WTC11 (cell line): ENCODE results near the gene LYPD6B. TPM values are rescaled to one million over a fixed set of nuclear protein-coding genes. Genes with fewer than 3 reads are reported as not detected.

Experiments
- ATAC-seq: fragments of 200-7000 bp; cut with Tn5 transposase; 2 replicates; pipeline ENCODE4 v1.10.0; 2021; ENCODE audit warnings: mild to moderate bottlenecking, moderate library complexity
- CTCF ChIA-PET: fragments of 300-600 bp; sonication (Branson Sonifier 250); formaldehyde crosslinking; loops from one replicate; lab custom pipeline; 2021; ENCODE audit warnings: antibody characterized with exemption; lab: Charles Lee
- POLR2A ChIA-PET: fragments of 350-600 bp; sonication (Branson Sonifier 250); formaldehyde crosslinking; loops from one replicate; lab custom pipeline; 2021; ENCODE audit warnings: antibody characterized with exemption; lab: Charles Lee
- DNase-seq: peaks from one replicate; pipeline ENCODE4 v3.0.0; 2021; ENCODE audit warnings: low spot score
- H3K27ac Mint-ChIP-seq: 2 replicates; pipeline ENCODE4 v1.8.0; 2021; ENCODE audit warnings: mixed read lengths
- H3K27me3 Mint-ChIP-seq: 2 replicates; pipeline ENCODE4 v1.8.0; 2021; ENCODE audit warnings: low read depth, mild to moderate bottlenecking, moderate library complexity, mixed read lengths
- H3K36me3 Mint-ChIP-seq: 2 replicates; pipeline ENCODE4 v1.8.0; 2021; ENCODE audit warnings: mixed read lengths
- H3K4me1 Mint-ChIP-seq: 2 replicates; pipeline ENCODE4 v1.8.0; 2022; ENCODE audit warnings: mixed read lengths
- H3K4me3 Mint-ChIP-seq: 2 replicates; pipeline ENCODE4 v1.8.0; 2021; ENCODE audit warnings: mild to moderate bottlenecking, moderate library complexity, mixed read lengths
- H3K9me3 Mint-ChIP-seq: 2 replicates; pipeline ENCODE4 v1.8.0; 2021; ENCODE audit warnings: mixed read lengths
- AFF4 ChIP-seq: sonication (generic); formaldehyde crosslinking; IDR thresholded peaks from 2 replicates; pipeline ENCODE4 v1.8.1; 2023; ENCODE audit warnings: mild to moderate bottlenecking, missing genetic modification reagents, borderline replicate concordance
- ATF1 ChIP-seq: sonication (generic); formaldehyde crosslinking; IDR thresholded peaks from 2 replicates; pipeline ENCODE4 v1.8.1; 2023; ENCODE audit warnings: mild to moderate bottlenecking, moderate library complexity, missing genetic modification reagents
- ATF2 ChIP-seq: sonication (generic); formaldehyde crosslinking; IDR thresholded peaks from 2 replicates; pipeline ENCODE4 v1.8.1; 2022; ENCODE audit warnings: low read depth, missing genetic modification reagents, borderline replicate concordance
- CREB1 ChIP-seq: sonication (generic); formaldehyde crosslinking; IDR thresholded peaks from 2 replicates; pipeline ENCODE4 v1.8.0; 2023; ENCODE audit warnings: mild to moderate bottlenecking, missing genetic modification reagents
- E2F5 ChIP-seq: sonication (generic); formaldehyde crosslinking; IDR thresholded peaks from 2 replicates; pipeline ENCODE4 v1.8.1; 2022; ENCODE audit warnings: mild to moderate bottlenecking, moderate library complexity, missing genetic modification reagents
- FOXP1 ChIP-seq: sonication (generic); formaldehyde crosslinking; IDR thresholded peaks from 2 replicates; pipeline ENCODE4 v1.8.0; 2022; ENCODE audit warnings: missing genetic modification reagents, mild to moderate bottlenecking, moderate library complexity, borderline replicate concordance
- GRHL2 ChIP-seq: fragments of 250-450 bp; sonication (Bioruptor Pico); IDR thresholded peaks from 2 replicates; pipeline ENCODE4 v1.8.0; 2022; ENCODE audit warnings: mild to moderate bottlenecking, moderate library complexity; ENCODE audit not compliant: insufficient replicate concordance, severe bottlenecking
- IRF1 ChIP-seq: sonication (generic); formaldehyde crosslinking; IDR thresholded peaks from 2 replicates; pipeline ENCODE4 v1.8.0; 2023; ENCODE audit warnings: missing genetic modification reagents
- IRF2 ChIP-seq: sonication (generic); formaldehyde crosslinking; IDR thresholded peaks from 2 replicates; pipeline ENCODE4 v1.8.0; 2022; ENCODE audit warnings: low read depth, missing genetic modification reagents, borderline replicate concordance
- JUN ChIP-seq: sonication (generic); formaldehyde crosslinking; IDR thresholded peaks from 2 replicates; pipeline ENCODE4 v1.8.0; 2023; ENCODE audit warnings: mild to moderate bottlenecking, missing genetic modification reagents
- MLX ChIP-seq: sonication (generic); formaldehyde crosslinking; IDR thresholded peaks from 2 replicates; pipeline ENCODE4 v1.8.1; 2023; ENCODE audit warnings: mild to moderate bottlenecking, missing genetic modification reagents, moderate library complexity
- NR1H2 ChIP-seq: sonication (generic); formaldehyde crosslinking; IDR thresholded peaks from 2 replicates; pipeline ENCODE4 v1.9.0; 2021; ENCODE audit warnings: mild to moderate bottlenecking, moderate library complexity, missing genetic modification reagents
- PREB ChIP-seq: sonication (generic); formaldehyde crosslinking; IDR thresholded peaks from 2 replicates; pipeline ENCODE4 v1.8.1; 2022; ENCODE audit warnings: mild to moderate bottlenecking, missing genetic modification reagents, moderate library complexity, borderline replicate concordance
- RORB ChIP-seq: fragments of 250-450 bp; sonication (Bioruptor Pico); IDR thresholded peaks from 2 replicates; pipeline ENCODE4 v1.9.0; 2021; ENCODE audit warnings: mild to moderate bottlenecking
- SMAD4 ChIP-seq: sonication (generic); formaldehyde crosslinking; IDR thresholded peaks from 2 replicates; pipeline ENCODE4 v1.8.0; 2022; ENCODE audit warnings: mild to moderate bottlenecking, missing genetic modification reagents
- SP1 ChIP-seq: sonication (generic); formaldehyde crosslinking; conservative IDR thresholded peaks from 2 replicates; pipeline ENCODE4 v1.8.1; 2022; ENCODE audit warnings: missing genetic modification reagents
- TCF7 ChIP-seq: sonication (generic); formaldehyde crosslinking; IDR thresholded peaks from 2 replicates; pipeline ENCODE4 v1.8.0; 2022; ENCODE audit warnings: mild to moderate bottlenecking, low read depth, missing genetic modification reagents, moderate library complexity
- TEAD4 ChIP-seq: sonication (generic); formaldehyde crosslinking; IDR thresholded peaks from 2 replicates; pipeline ENCODE4 v1.8.0; 2022; ENCODE audit warnings: mild to moderate bottlenecking, missing genetic modification reagents
- USF2 ChIP-seq: sonication (generic); formaldehyde crosslinking; IDR thresholded peaks from 2 replicates; pipeline ENCODE4 v1.8.1; 2023; ENCODE audit warnings: mild to moderate bottlenecking, missing genetic modification reagents, moderate library complexity
- ZBTB21 ChIP-seq: sonication (generic); formaldehyde crosslinking; IDR thresholded peaks from 2 replicates; pipeline ENCODE4 v1.8.1; 2023; ENCODE audit warnings: mild to moderate bottlenecking, missing genetic modification reagents, borderline replicate concordance
- ZNF121 ChIP-seq: sonication (generic); formaldehyde crosslinking; IDR thresholded peaks from 2 replicates; pipeline ENCODE4 v1.8.0; 2023; ENCODE audit warnings: missing genetic modification reagents
- ZNF232 ChIP-seq: sonication (generic); formaldehyde crosslinking; IDR thresholded peaks from 2 replicates; pipeline ENCODE4 v1.8.0; 2022; ENCODE audit warnings: mild to moderate bottlenecking, missing genetic modification reagents
- ZNF317 ChIP-seq: sonication (generic); formaldehyde crosslinking; IDR thresholded peaks from 2 replicates; pipeline ENCODE4 v1.8.1; 2023; ENCODE audit warnings: low read depth, mild to moderate bottlenecking, moderate library complexity, missing genetic modification reagents, borderline replicate concordance
- total RNA-seq: library from RNA; stranded (reverse); gene quantifications from 3 replicates; pipeline ENCODE4 v1.2.3, GENCODE V29; 2021

Gene LYPD6B
- total RNA-seq, 1 experiment from 2014 or later: 1.6 TPM

- TF ChIP-seq ATF2 (CRISPR knock-in tag) (no peak), USF2 (CRISPR knock-in tag) (no peak), ZNF232 (CRISPR knock-in tag) (no peak), TEAD4 (no peak), JUN (no peak), IRF1 (CRISPR knock-in tag) (no peak), SP1 (CRISPR knock-in tag) (no peak), E2F5 (CRISPR knock-in tag) (no peak), SMAD4 (no peak), MLX (CRISPR knock-in tag) (no peak)
These were observed 44.2 kb downstream of the LYPD6B start (continued) for GRCh38 chr2:149082735-149083134.

GRCh38 chr2:149084924-149085795, 46.7 kb downstream of the LYPD6B start:
- Mint-ChIP-seq H3K9me3 (no peaks in the 10 kb centered on the region), H3K4me1 (peaks cover 36% of the 10 kb centered on the region), H3K4me3 (no peak overlapping the region), H3K27ac (no peak overlapping the region), H3K36me3 (no peaks in the 10 kb centered on the region), H3K27me3 (peaks cover 10% of the 10 kb centered on the region)
- ATAC-seq (no peak), DNase-seq (no peak)
- POLR2A ChIA-PET: no interaction called here
- CTCF ChIA-PET: interaction anchor here (1.5 kb wide), 1 partner anchor 244 kb away, joined by 4 read pairs; no protein-coding TSS in a partner anchor
- no peak for TF ChIP-seq ZBTB21 (CRISPR knock-in tag)
- no peak for TF ChIP-seq ZNF121
- TF ChIP-seq NR1H2 (CRISPR knock-in tag): no peak
- TF ChIP-seq PREB (CRISPR knock-in tag): no peak
- TF ChIP-seq IRF2: no peak
- TF ChIP-seq TCF7: no peak
- no peak for TF ChIP-seq SMAD4
- TF ChIP-seq AFF4 (CRISPR knock-in tag): no peak
- TF ChIP-seq CREB1: no peak
- TF ChIP-seq E2F5 (CRISPR knock-in tag): no peak
- TF ChIP-seq GRHL2: no peak
- TF ChIP-seq ATF1 (CRISPR knock-in tag): no peak
- TF ChIP-seq FOXP1 (CRISPR knock-in tag): no peak
- TF ChIP-seq ZNF317 (CRISPR knock-in tag): no peak
- TF ChIP-seq RORB (CRISPR knock-in tag): no peak
- no peak for TF ChIP-seq ATF2 (CRISPR knock-in tag)
